ENCODE results near the gene NME2. TPM values are rescaled to one million over a fixed set of nuclear protein-coding genes. Genes with fewer than 3 reads are reported as not detected.

Gene NME2
- total and polyA plus RNA-seq, 8 donors: 247 to 546 (median 294) TPM

GRCh38 chr17:51221322-51221721 is 55.1 kb downstream of the NME2 start:
- no peak for TF ChIP-seq CTCF (IDR thresholded peaks at IDR 0.05)
- no peaks in the 10 kb centered on the region for H3K4me1 ChIP-seq
- DNase-seq: no peak
- no peak overlapping the region for H3K27ac ChIP-seq
- no peak overlapping the region for H3K4me3 ChIP-seq
- H3K36me3 ChIP-seq: peaks cover 0 to 66% of the 10 kb centered on the region in 2 donors
- ATAC-seq: no peak
- H3K27me3 ChIP-seq: no peaks in the 10 kb centered on the region
- no peaks in the 10 kb centered on the region for H3K9me3 ChIP-seq
- intact Hi-C loops (cut with DNase I): no loop called here

Other genes starting within 250 kb of the NME2 start
- gene SPAG9, start 45.5 kb upstream of the NME2 start, total RNA-seq: 100 to 1,000 TPM; 105 to 116 TPM
- gene SPAG9, start 45.5 kb upstream of the NME2 start, polyA plus RNA-seq (ENCODE audit: insufficient read length in 6 of 6): 100 to 1,000 TPM; 110 to 147 (median 120) TPM
- 100 to 1,000 TPM in 1 of 2 donors, 10 to 100 TPM in 1; 66.8 to 131 TPM for gene NME1, start 12.9 kb upstream of the NME2 start, total RNA-seq
- 10 to 100 TPM; 47.7 to 67.8 (median 54.6) TPM for gene NME1, start 12.9 kb upstream of the NME2 start, polyA plus RNA-seq (ENCODE audit: insufficient read length in 6 of 6)
- 10 to 100 TPM; 10.0 to 11.8 TPM for gene MBTD1, start 93.6 kb downstream of the NME2 start, total RNA-seq
- 10 to 100 TPM; 49.2 to 64.9 (median 52.9) TPM for gene MBTD1, start 93.6 kb downstream of the NME2 start, polyA plus RNA-seq (ENCODE audit: insufficient read length in 6 of 6)
- 10 to 100 TPM; 21.1 to 31.0 TPM for gene UTP18, start 94.1 kb downstream of the NME2 start, total RNA-seq
- 10 to 100 TPM; 36.8 to 52.9 (median 41.4) TPM for gene UTP18, start 94.1 kb downstream of the NME2 start, polyA plus RNA-seq (ENCODE audit: insufficient read length in 6 of 6)